C4-2B (cell line): Measurements from ENCODE around the gene SOHLH1.

Experiments used
- CTCF ChIP-seq: fragments of 450-650 bp; conservative IDR thresholded peaks from 2 replicates; pipeline ENCODE4 v1.5.1; 2017; ENCODE audit warnings: mild to moderate bottlenecking
- ZFX ChIP-seq: fragments of 450-650 bp; IDR thresholded peaks from 2 replicates; pipeline ENCODE4 v1.6.1; 2017

- TF ChIP-seq CTCF: no peak
- no peak for TF ChIP-seq ZFX
Measured at GRCh38 chr9:135701067-135701958, 2.0 kb upstream of the SOHLH1 start.
